H9 (cell line): ENCODE results near the gene TMEM150B. TPM values are rescaled to one million over a fixed set of nuclear protein-coding genes. Genes with fewer than 3 reads are reported as not detected.

Experiments
- DNase-seq: peaks from one replicate; pipeline ENCODE4 v3.0.0-alpha.2; 2017
- H2AFZ ChIP-seq: one replicate; pipeline ENCODE4 v1.6.1; 2013; ENCODE audit warnings: mild to moderate bottlenecking, low read length, control low read depth, moderate library complexity
- H2AK5ac ChIP-seq: 2 replicates; pipeline ENCODE4 v1.6.1; 2013; ENCODE audit warnings: low read length, control low read depth, mixed read lengths; ENCODE audit not compliant: insufficient read length
- H2BK120ac ChIP-seq: one replicate; pipeline ENCODE4 v1.6.1; 2013; ENCODE audit warnings: low read depth, mild to moderate bottlenecking, low read length, control low read depth, inconsistent platforms; ENCODE audit not compliant: poor library complexity, severe bottlenecking
- H2BK12ac ChIP-seq: 2 replicates; pipeline ENCODE4 v1.6.1; 2013; ENCODE audit warnings: low read length, control low read depth, mixed read lengths, low read depth; ENCODE audit not compliant: insufficient read length
- H2BK15ac ChIP-seq: 2 replicates; pipeline ENCODE4 v1.6.1; 2013; ENCODE audit warnings: low read depth, low read length, control low read depth
- H2BK20ac ChIP-seq: one replicate; pipeline ENCODE4 v1.6.1; 2013; ENCODE audit warnings: low read depth, mild to moderate bottlenecking, low read length, control low read depth, inconsistent platforms; ENCODE audit not compliant: poor library complexity, severe bottlenecking
- H2BK5ac ChIP-seq: 2 replicates; pipeline ENCODE4 v1.6.1; 2013; ENCODE audit warnings: low read length, control low read depth, mixed read lengths; ENCODE audit not compliant: insufficient read length
- H3K14ac ChIP-seq: 2 replicates; pipeline ENCODE4 v1.6.1; 2013; ENCODE audit warnings: low read length, control low read depth; ENCODE audit not compliant: insufficient read depth
- H3K18ac ChIP-seq: 2 replicates; pipeline ENCODE4 v1.6.1; 2013; ENCODE audit warnings: low read depth, mild to moderate bottlenecking, mixed read lengths, low read length, control low read depth; ENCODE audit not compliant: insufficient read length
- H3K23ac ChIP-seq: 2 replicates; pipeline ENCODE4 v1.6.1; 2013; ENCODE audit warnings: low read length, control low read depth, mixed read lengths, low read depth; ENCODE audit not compliant: insufficient read length
- H3K23me2 ChIP-seq: 2 replicates; pipeline ENCODE4 v1.6.1; 2013; ENCODE audit warnings: low read depth, mild to moderate bottlenecking, mixed read lengths, low read length, control low read depth; ENCODE audit not compliant: insufficient read length, poor library complexity, severe bottlenecking
- H3K27ac ChIP-seq: 2 replicates; pipeline ENCODE4 v1.5.1; 2013; ENCODE audit warnings: low read length, control low read depth, mixed read lengths, low read depth; ENCODE audit not compliant: insufficient read length
- H3K27me3 ChIP-seq: 2 replicates; pipeline ENCODE4 v1.6.1; 2013; ENCODE audit warnings: low read length, control low read depth, inconsistent platforms; ENCODE audit not compliant: insufficient read depth
- H3K4ac ChIP-seq: 2 replicates; pipeline ENCODE4 v1.6.1; 2013; ENCODE audit warnings: low read depth, mild to moderate bottlenecking, control low read depth, inconsistent platforms, low read length, moderate library complexity
- H3K4me1 ChIP-seq: 2 replicates; pipeline ENCODE4 v1.6.1; 2013; ENCODE audit warnings: low read length, control low read depth, inconsistent platforms; ENCODE audit not compliant: insufficient read depth
- H3K4me2 ChIP-seq: 2 replicates; pipeline ENCODE4 v1.6.1; 2013; ENCODE audit warnings: low read length, control low read depth, mixed read lengths; ENCODE audit not compliant: insufficient read length, insufficient read depth
- H3K56ac ChIP-seq: 2 replicates; pipeline ENCODE4 v1.6.1; 2013; ENCODE audit warnings: low read depth, mild to moderate bottlenecking, mixed read lengths, low read length, control low read depth; ENCODE audit not compliant: insufficient read length
- H3K79me1 ChIP-seq: 2 replicates; pipeline ENCODE4 v1.6.1; 2013; ENCODE audit warnings: low read depth, mild to moderate bottlenecking, moderate library complexity, low read length, control low read depth, inconsistent platforms; ENCODE audit not compliant: insufficient read depth, poor library complexity, severe bottlenecking
- H3K79me2 ChIP-seq: 2 replicates; pipeline ENCODE4 v1.6.1; 2013; ENCODE audit warnings: low read length, control low read depth, inconsistent platforms; ENCODE audit not compliant: insufficient read depth
- H3K9ac ChIP-seq: 2 replicates; pipeline ENCODE4 v1.6.1; 2013; ENCODE audit warnings: low read length, control low read depth, mixed read lengths; ENCODE audit not compliant: insufficient read length; ENCODE audit errors: extremely low read depth
- H3K9me3 ChIP-seq: one replicate; pipeline ENCODE4 v1.6.1; 2013; ENCODE audit warnings: low read depth, low read length, inconsistent platforms; ENCODE audit not compliant: control insufficient read depth
- H3T11ph ChIP-seq: one replicate; pipeline ENCODE4 v1.6.1; 2013; ENCODE audit warnings: mild to moderate bottlenecking, low read length, control low read depth, inconsistent platforms
- H4K20me1 ChIP-seq: one replicate; pipeline ENCODE4 v1.6.1; 2013; ENCODE audit not compliant: control insufficient read depth, insufficient read length, insufficient read depth
- H4K5ac ChIP-seq: 2 replicates; pipeline ENCODE4 v1.6.1; 2013; ENCODE audit warnings: low read depth, mild to moderate bottlenecking, mixed read lengths, low read length, control low read depth; ENCODE audit not compliant: insufficient read length
- H4K8ac ChIP-seq: replicated peaks from 2 replicates; pipeline ENCODE4 v1.6.1; 2013; ENCODE audit warnings: low read length, control low read depth, mixed read lengths, low read depth; ENCODE audit not compliant: insufficient read length
- H4K91ac ChIP-seq: 2 replicates; pipeline ENCODE4 v1.6.1; 2013; ENCODE audit warnings: low read depth, mild to moderate bottlenecking, moderate library complexity, mixed read lengths, low read length, control low read depth; ENCODE audit not compliant: insufficient read length
- H3K27ac Mint-ChIP-seq, 3 experiments: 2 replicates in 2 of 3; 3 replicates in 1 of 3; pipeline ENCODE4 v1.8.0; 2020 to 2021; ENCODE audit warnings: mixed read lengths in 3 of 3, mild to moderate bottlenecking in 1 of 3, moderate library complexity in 1 of 3
- H3K27me3 Mint-ChIP-seq: 2 replicates; pipeline ENCODE4 v1.8.0; 2021; ENCODE audit warnings: low read depth, mild to moderate bottlenecking, moderate library complexity, mixed read lengths
- H3K36me3 Mint-ChIP-seq, 3 experiments: 2 replicates in 2 of 3; 3 replicates in 1 of 3; pipeline ENCODE4 v1.8.0; 2020 to 2021; ENCODE audit warnings: low read depth in 3 of 3, mixed read lengths in 3 of 3; ENCODE audit not compliant: insufficient read depth in 1 of 3
- H3K4me1 Mint-ChIP-seq, 2 experiments: 2 replicates each; pipeline ENCODE4 v1.8.0; 2020; ENCODE audit warnings: mixed read lengths in 2 of 2
- H3K4me3 Mint-ChIP-seq, 2 experiments: 2 replicates in 1 of 2; 3 replicates in 1 of 2; pipeline ENCODE4 v1.8.0; 2020 to 2021; ENCODE audit warnings: mild to moderate bottlenecking in 2 of 2, mixed read lengths in 2 of 2, moderate library complexity in 1 of 2
- H3K9me3 Mint-ChIP-seq, 2 experiments: 2 replicates in 1 of 2; 3 replicates in 1 of 2; pipeline ENCODE4 v1.8.0; 2020; ENCODE audit warnings: mild to moderate bottlenecking in 2 of 2, mixed read lengths in 2 of 2, moderate library complexity in 1 of 2
- WGBS: extraction: QIAGEN DNeasy Blood & Tissue Kit; methylation state at CpG from one replicate; pipeline ENCODE4 v1.1.7; 2013; ENCODE audit warnings: missing lambda C conversion rate, low lambda C conversion rate, mixed read lengths; ENCODE audit not compliant: insufficient read length; ENCODE audit errors: extremely low coverage; 5-methylcytosine and 5-hydroxymethylcytosine counted together
- total RNA-seq: library from RNA; stranded (reverse); gene quantifications from 2 replicates; pipeline ENCODE4 v1.2.1, GENCODE V29; 2021
- TF ChIP-seq, protein P1 (sequence below): fragments of 200-600 bp; sonication (generic); conservative IDR thresholded peaks from 3 replicates; pipeline ENCODE4 v1.8.0; 2021; ENCODE audit warnings: antibody characterized with exemption, mild to moderate bottlenecking

The TMEM150B gene
- total RNA-seq, 1 experiment from 2014 or later, result 0.63 TPM

DNA sequence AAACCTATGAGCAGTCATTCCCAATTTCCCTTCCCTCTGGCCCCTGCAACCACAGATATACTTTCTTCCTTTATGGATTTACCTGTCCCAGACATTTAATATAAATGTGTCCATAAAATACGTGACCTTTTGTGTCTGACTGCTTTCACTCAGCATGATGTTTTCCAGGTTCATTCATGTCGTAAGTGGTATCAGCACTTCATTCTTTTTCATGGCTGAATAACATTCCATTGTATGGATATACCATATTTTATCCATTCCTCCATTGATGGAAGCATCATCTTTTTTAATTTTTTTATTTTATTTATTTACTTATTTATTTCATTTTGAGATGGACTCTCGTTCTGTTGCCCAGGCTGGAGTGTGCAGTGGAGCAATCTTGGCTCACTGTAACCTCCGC lies 58.3 kb downstream of the TMEM150B start:
- Histone ChIP-seq H3K4me1 (no peaks in the 10 kb centered on the region), H3K56ac (no peak overlapping the region), H3K23ac (no peak overlapping the region), H3K4me2 (no peak overlapping the region), H3K9ac (no peak overlapping the region), H4K91ac (no peak overlapping the region), H4K5ac (no peak overlapping the region), H3T11ph (no peak overlapping the region), H3K4ac (no peak overlapping the region), H3K27ac (no peak overlapping the region), H2AFZ (no peak overlapping the region), H3K18ac (no peak overlapping the region), H2BK5ac (no peak overlapping the region), H2BK12ac (no peak overlapping the region), H3K27me3 (no peaks in the 10 kb centered on the region), H3K79me2 (no peaks in the 10 kb centered on the region), H3K79me1 (no peaks in the 10 kb centered on the region), H2BK20ac (no peak overlapping the region), H4K20me1 (no peaks in the 10 kb centered on the region), H2BK15ac (no peak overlapping the region), H4K8ac (no peak overlapping the region), H2AK5ac (no peak overlapping the region), H3K23me2 (no peaks in the 10 kb centered on the region), H3K9me3 (peaks cover 8% of the 10 kb centered on the region), H2BK120ac (no peak overlapping the region), H3K14ac (no peak overlapping the region)
- Mint-ChIP-seq H3K9me3 (peaks cover 8 to 10% of the 10 kb centered on the region in 2 experiments), H3K36me3 (peaks cover 12 to 14% (median 12%) of the 10 kb centered on the region in 3 experiments), H3K27me3 (no peaks in the 10 kb centered on the region; the same call in 1 of the 2 replicates), H3K4me3 (no peak overlapping the region), H3K4me1 (peaks cover 0 to 7% of the 10 kb centered on the region in 2 experiments; a peak in 1 of 4 replicates), H3K27ac (no peak overlapping the region)
- no CpG with 5 or more reads among the region's 4 CpGs for WGBS
- TF ChIP-seq, protein P1, sequence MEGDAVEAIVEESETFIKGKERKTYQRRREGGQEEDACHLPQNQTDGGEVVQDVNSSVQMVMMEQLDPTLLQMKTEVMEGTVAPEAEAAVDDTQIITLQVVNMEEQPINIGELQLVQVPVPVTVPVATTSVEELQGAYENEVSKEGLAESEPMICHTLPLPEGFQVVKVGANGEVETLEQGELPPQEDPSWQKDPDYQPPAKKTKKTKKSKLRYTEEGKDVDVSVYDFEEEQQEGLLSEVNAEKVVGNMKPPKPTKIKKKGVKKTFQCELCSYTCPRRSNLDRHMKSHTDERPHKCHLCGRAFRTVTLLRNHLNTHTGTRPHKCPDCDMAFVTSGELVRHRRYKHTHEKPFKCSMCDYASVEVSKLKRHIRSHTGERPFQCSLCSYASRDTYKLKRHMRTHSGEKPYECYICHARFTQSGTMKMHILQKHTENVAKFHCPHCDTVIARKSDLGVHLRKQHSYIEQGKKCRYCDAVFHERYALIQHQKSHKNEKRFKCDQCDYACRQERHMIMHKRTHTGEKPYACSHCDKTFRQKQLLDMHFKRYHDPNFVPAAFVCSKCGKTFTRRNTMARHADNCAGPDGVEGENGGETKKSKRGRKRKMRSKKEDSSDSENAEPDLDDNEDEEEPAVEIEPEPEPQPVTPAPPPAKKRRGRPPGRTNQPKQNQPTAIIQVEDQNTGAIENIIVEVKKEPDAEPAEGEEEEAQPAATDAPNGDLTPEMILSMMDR, result no peak
- no peak for DNase-seq
